IMR-90 (cell line): ENCODE data around the gene ZFP92. TPM values are rescaled to one million over a fixed set of nuclear protein-coding genes. Genes with fewer than 3 reads are reported as not detected.

Experiments used
- ATAC-seq: fragments of 200-7000 bp; cut with Tn5 transposase; 2 replicates; pipeline ENCODE4 v1.9.1; 2020; ENCODE audit warnings: low read depth, mild to moderate bottlenecking, moderate library complexity
- BruUV-seq: library from RNA; stranded (reverse); fragments of 400-500 nt; replicated peaks from 2 replicates; lab custom pipeline; 2021; lab: Mats Ljungman, UMichigan
- CTCF ChIA-PET: fragments of 300-600 bp; formaldehyde crosslinking; extraction: SDS; loops from one replicate; lab custom pipeline; 2021; ENCODE audit warnings: antibody characterized with exemption; lab: Yijun Ruan, JAX
- POLR2A ChIA-PET: fragments of 300-600 bp; sonication (Branson Sonifier 250); formaldehyde crosslinking; loops from one replicate; lab custom pipeline; 2022; ENCODE audit warnings: antibody characterized with exemption; ENCODE audit not compliant: unreplicated experiment; lab: Charles Lee
- DNase-seq: peaks from one replicate; pipeline ENCODE4 v3.0.0; 2013
- H2AFZ ChIP-seq: replicated peaks from 2 replicates; pipeline ENCODE3; 2013; ENCODE audit warnings: low read length, mild to moderate bottlenecking; ENCODE audit not compliant: poor library complexity
- H2AK5ac ChIP-seq: 2 replicates; pipeline ENCODE4 v1.6.1; 2013; ENCODE audit warnings: low read depth, low read length, inconsistent platforms
- H2AK9ac ChIP-seq: replicated peaks from 2 replicates; pipeline ENCODE3; 2013; ENCODE audit warnings: mild to moderate bottlenecking, low read depth, low read length, moderate library complexity; ENCODE audit not compliant: poor library complexity
- H2BK120ac ChIP-seq: 2 replicates; pipeline ENCODE4 v1.6.1; 2013; ENCODE audit warnings: low read depth, low read length, inconsistent platforms
- H2BK15ac ChIP-seq: 3 replicates; pipeline ENCODE4 v1.6.1; 2013; ENCODE audit warnings: low read depth, low read length, inconsistent platforms
- H2BK20ac ChIP-seq: 2 replicates; pipeline ENCODE4 v1.6.1; 2013; ENCODE audit warnings: low read depth, mild to moderate bottlenecking, inconsistent platforms, low read length, moderate library complexity
- H2BK5ac ChIP-seq: 2 replicates; pipeline ENCODE4 v1.6.1; 2013; ENCODE audit warnings: mild to moderate bottlenecking, low read depth, low read length, inconsistent platforms; ENCODE audit not compliant: poor library complexity, severe bottlenecking
- H3K14ac ChIP-seq: replicated peaks from 2 replicates; pipeline ENCODE4 v1.6.1; 2013; ENCODE audit warnings: low read depth, low read length, inconsistent platforms
- H3K18ac ChIP-seq: 2 replicates; pipeline ENCODE4 v1.6.1; 2013; ENCODE audit warnings: low read depth, low read length, control low read depth
- H3K23ac ChIP-seq: 2 replicates; pipeline ENCODE4 v1.6.1; 2013; ENCODE audit warnings: low read depth, low read length, inconsistent platforms
- H3K27ac ChIP-seq: 2 replicates; pipeline ENCODE4 v1.5.1; 2013; ENCODE audit warnings: mild to moderate bottlenecking, control low read depth, low read length; ENCODE audit not compliant: insufficient read depth
- H3K27me3 ChIP-seq: 2 replicates; pipeline ENCODE4 v1.6.1; 2013; ENCODE audit warnings: low read length; ENCODE audit not compliant: control insufficient read depth, insufficient read depth
- H3K36me3 ChIP-seq: 2 replicates; pipeline ENCODE4 v1.6.1; 2013; ENCODE audit warnings: low read length, mixed read lengths; ENCODE audit not compliant: control insufficient read depth, insufficient read depth
- H3K4ac ChIP-seq: 2 replicates; pipeline ENCODE4 v1.6.1; 2013; ENCODE audit warnings: low read depth, low read length, inconsistent platforms
- H3K4me1 ChIP-seq: 2 replicates; pipeline ENCODE4 v1.6.1; 2013; ENCODE audit warnings: low read length, mixed read lengths; ENCODE audit not compliant: control insufficient read depth, insufficient read depth
- H3K4me2 ChIP-seq: 2 replicates; pipeline ENCODE4 v1.6.1; 2013; ENCODE audit warnings: low read depth, mild to moderate bottlenecking, control low read depth, low read length, moderate library complexity
- H3K4me3 ChIP-seq: 2 replicates; pipeline ENCODE4 v1.5.1; 2013; ENCODE audit warnings: low read depth, mild to moderate bottlenecking, control low read depth, low read length, moderate library complexity; ENCODE audit not compliant: insufficient read depth
- H3K56ac ChIP-seq: 2 replicates; pipeline ENCODE4 v1.6.1; 2013; ENCODE audit warnings: low read length, inconsistent platforms; ENCODE audit not compliant: insufficient read depth; ENCODE audit errors: extremely low read depth
- H3K79me1 ChIP-seq, 2 experiments: 2 replicates each; pipeline ENCODE4 v1.6.1; 2013; ENCODE audit warnings: low read length in 2 of 2, inconsistent platforms in 1 of 2, low read depth in 1 of 2
- H3K9ac ChIP-seq: 2 replicates; pipeline ENCODE4 v1.6.1; 2013; ENCODE audit warnings: low read depth, low read length, control low read depth
- H3K9me1 ChIP-seq: 2 replicates; pipeline ENCODE4 v1.6.1; 2013; ENCODE audit warnings: low read length, inconsistent platforms; ENCODE audit not compliant: insufficient read depth
- H3K9me3 ChIP-seq: 2 replicates; pipeline ENCODE4 v1.6.1; 2013; ENCODE audit warnings: low read length; ENCODE audit not compliant: control insufficient read depth, insufficient read depth
- H4K20me1 ChIP-seq: 2 replicates; pipeline ENCODE4 v1.6.1; 2013; ENCODE audit warnings: low read length, inconsistent platforms; ENCODE audit not compliant: insufficient read depth
- H4K5ac ChIP-seq: 2 replicates; pipeline ENCODE4 v1.6.1; 2013; ENCODE audit warnings: mild to moderate bottlenecking, low read depth, low read length, control low read depth
- H4K8ac ChIP-seq, 2 experiments: 2 replicates each; pipeline ENCODE4 v1.6.1; 2013; ENCODE audit warnings: low read depth in 2 of 2, low read length in 2 of 2, control low read depth in 1 of 2, inconsistent platforms in 1 of 2
- H4K91ac ChIP-seq: 2 replicates; pipeline ENCODE4 v1.6.1; 2013; ENCODE audit warnings: low read depth, low read length, inconsistent platforms; ENCODE audit not compliant: insufficient read depth
- SMC3 ChIP-seq: fragments of 150-350 bp; IDR thresholded peaks from 2 replicates; pipeline ENCODE4 v1.6.1; 2016; ENCODE audit warnings: low read depth, mild to moderate bottlenecking, antibody characterized with exemption, low read length, moderate library complexity
- USF2 ChIP-seq: fragments of 150-350 bp; IDR thresholded peaks from 2 replicates; pipeline ENCODE4 v1.6.1; 2017; ENCODE audit warnings: mild to moderate bottlenecking, antibody characterized with exemption, low read length, low read depth
- WGBS, 2 experiments: methylation state at CpG; one replicate each; pipeline versions ENCODE4 v1.1.5 to v1.1.7; 2013; ENCODE audit warnings: missing lambda C conversion rate in 2 of 2; ENCODE audit not compliant: insufficient read length in 1 of 2; ENCODE audit errors: extremely low coverage in 2 of 2; 5-methylcytosine and 5-hydroxymethylcytosine counted together
- dilution Hi-C: fragments of 300-500 bp; cut with HindIII; formaldehyde crosslinking; loops from one replicate; pipeline ENCODE4 v1.14.3; 2018; ENCODE audit warnings: low sequenced_read_pairs; ENCODE audit not compliant: unreplicated experiment
- in situ Hi-C: fragments of 300-500 bp; cut with MboI; formaldehyde crosslinking; loops from 3 replicates; pipeline ENCODE4 v1.14.3; 2019; ENCODE audit warnings: low sequenced_read_pairs, inconsistent platforms, mixed read lengths
- intact Hi-C: fragments of 100-400 bp; cut with micrococcal nuclease; formaldehyde crosslinking; loops from 2 replicates; pipeline ENCODE4 v1.10.0; 2022
- polyA plus RNA-seq, 3 experiments: library from polyadenylated mRNA; depleted of rRNA; stranded (reverse); fragments of >200 nt; gene quantifications; 2 replicates each; pipeline ENCODE4 v1.2.3, GENCODE V29; 2012; ENCODE audit warnings: low replicate concordance in 1 of 3
- total RNA-seq: library from RNA; depleted of rRNA; stranded (reverse); fragments of >200 nt; gene quantifications from 2 replicates; pipeline ENCODE4 v1.2.3, GENCODE V29; 2012

ZFP92 gene
- total and polyA plus RNA-seq, 2 of the 4 experiments (the other 2 are of a cell fraction): under 0.01 to 0.03 TPM

- dilution Hi-C loops (no loop called here), in situ Hi-C loops (loop anchor here (25.0 kb wide), 1 partner anchor 218 kb away; the partner anchor contains the start of gene MAGEA1), intact Hi-C loops (no loop called here)
- H2BK15ac ChIP-seq: no peak overlapping the region
- H3K23ac ChIP-seq: no peak overlapping the region
- no peak for DNase-seq
- H3K36me3 ChIP-seq: no peaks in the 10 kb centered on the region
- no peaks in the 10 kb centered on the region for H3K9me1 ChIP-seq
- H2AK5ac ChIP-seq: no peak overlapping the region
- H3K9ac ChIP-seq: no peak overlapping the region
- H3K4me2 ChIP-seq: no peak overlapping the region
- 0% methylated on average over 1 of the region's 5 CpGs; no CpG with 5 or more reads in 1 of the 2 experiments for WGBS, 2 experiments
- no peaks in the 10 kb centered on the region for H3K4me1 ChIP-seq
- H2AK9ac ChIP-seq: no peak overlapping the region
- H3K27me3 ChIP-seq: peaks cover 2% of the 10 kb centered on the region; the same call in 1 of the 2 replicates
- no peak overlapping the region for H2AFZ ChIP-seq
- ChIA-PET POLR2A (no interaction called here), CTCF (interaction anchor here (0.6 kb wide), 1 partner anchor 15 kb away, joined by 3 read pairs; no protein-coding TSS in a partner anchor)
- no peak overlapping the region for H2BK20ac ChIP-seq
- H2BK120ac ChIP-seq: no peak overlapping the region
- ATAC-seq: no peak
- no peak overlapping the region for H2BK5ac ChIP-seq
- H3K4ac ChIP-seq: no peak overlapping the region
- no peak overlapping the region for H4K91ac ChIP-seq
- no peak overlapping the region for H3K56ac ChIP-seq
- no peak overlapping the region for H3K4me3 ChIP-seq
- H3K14ac ChIP-seq: no peak overlapping the region
- no peak overlapping the region for H3K18ac ChIP-seq
- H3K9me3 ChIP-seq: no peaks in the 10 kb centered on the region; the same call in 1 of the 2 replicates
- no TSS peak for BruUV-seq
- no peak overlapping the region for H4K5ac ChIP-seq
- no peak overlapping the region for H4K8ac ChIP-seq
- H3K79me1 ChIP-seq: no peaks in the 10 kb centered on the region
- no peaks in the 10 kb centered on the region for H4K20me1 ChIP-seq
- TF ChIP-seq SMC3 (no peak), USF2 (no peak)
- H3K27ac ChIP-seq: no peak overlapping the region
Observed at GRCh38 chrX:153405426-153405825, 5.8 kb upstream of the ZFP92 start.
